Endothelial cell of umbilical vein (primary cell): ENCODE results near the gene OR2H2. TPM values are rescaled to one million over a fixed set of nuclear protein-coding genes. Genes with fewer than 3 reads are reported as not detected.

Experiments
- BruUV-seq: library from RNA; stranded (reverse); fragments of 400-500 nt; replicated peaks from 2 replicates; lab custom pipeline; 2021; lab: Mats Ljungman, UMichigan
- CTCF ChIA-PET: fragments of 300-600, 350-600 bp; sonication (Branson Sonifier 250); formaldehyde crosslinking; loops from one replicate; lab custom pipeline; 2021; ENCODE audit warnings: antibody characterized with exemption, inconsistent platforms; lab: Charles Lee
- POLR2A ChIA-PET: fragments of 300-600, 350-600 bp; sonication (Branson Sonifier 250); formaldehyde crosslinking; loops from one replicate; lab custom pipeline; 2021; ENCODE audit warnings: antibody characterized with exemption, inconsistent platforms; lab: Charles Lee
- DNase-seq: peaks from one replicate; pipeline ENCODE4 v3.0.0-alpha.2; 2011; ENCODE audit warnings: low read depth, low spot score
- FAIRE-seq: peaks from 2 replicates; lab custom pipeline; 2011; peaks lifted over from hg19 to GRCh38; lab: Jason Lieb, UNC
- H2AFZ ChIP-seq: 2 replicates; pipeline ENCODE4 v1.6.0; 2012; ENCODE audit warnings: low read depth, low read length, control low read depth, inconsistent platforms
- H3K27ac ChIP-seq: 2 replicates; pipeline ENCODE4 v1.5.1; 2011; ENCODE audit warnings: low read depth, mild to moderate bottlenecking, control low read depth, low read length, moderate library complexity; ENCODE audit not compliant: insufficient read depth
- H3K27me3 ChIP-seq, 2 experiments: 2 replicates each; pipeline versions ENCODE4 v1.6.0 to v1.6.1; 2011; ENCODE audit warnings: low read length in 2 of 2, mixed read lengths in 1 of 2; ENCODE audit not compliant: control insufficient read depth in 2 of 2, insufficient read depth in 2 of 2
- H3K36me3 ChIP-seq, 2 experiments: 2 replicates in 1 of 2; 3 replicates in 1 of 2; pipeline ENCODE4 v1.5.1; 2011; ENCODE audit warnings: low read length in 2 of 2, mild to moderate bottlenecking in 1 of 2, moderate library complexity in 1 of 2; ENCODE audit not compliant: control insufficient read depth in 2 of 2, insufficient read depth in 2 of 2; ENCODE audit errors: extremely low read depth in 1 of 2
- H3K4me1 ChIP-seq: 3 replicates; pipeline ENCODE4 v1.5.1; 2011; ENCODE audit warnings: mild to moderate bottlenecking, low read length; ENCODE audit not compliant: control insufficient read depth, insufficient read depth; ENCODE audit errors: extremely low read depth
- H3K4me2 ChIP-seq: 2 replicates; pipeline ENCODE4 v1.6.1; 2011; ENCODE audit warnings: low read length, control low read depth, mixed read lengths; ENCODE audit not compliant: insufficient read depth
- H3K4me3 ChIP-seq, 3 experiments: fragments of 200-600 bp in 1 of 3; sonication (generic), shearing (Covaris generic) in 1 of 3; replicated peaks in 1 of 3; 2 replicates each; pipeline ENCODE4 v1.5.1; 2011 to 2016; ENCODE audit warnings: control low read depth in 3 of 3, low read length in 3 of 3, mild to moderate bottlenecking in 2 of 3, inconsistent platforms in 1 of 3, low read depth in 1 of 3, moderate library complexity in 1 of 3; ENCODE audit not compliant: insufficient read depth in 1 of 3
- H3K79me2 ChIP-seq: 2 replicates; pipeline ENCODE4 v1.6.0; 2012; ENCODE audit warnings: low read length, inconsistent platforms; ENCODE audit not compliant: control insufficient read depth, insufficient read depth
- H3K9ac ChIP-seq: replicated peaks from 2 replicates; pipeline ENCODE3; 2011; ENCODE audit warnings: low read length, control low read depth; ENCODE audit not compliant: insufficient read depth; ENCODE audit errors: extremely low read depth
- H3K9me1 ChIP-seq: replicated peaks from 3 replicates; pipeline ENCODE4 v1.6.0; 2011; ENCODE audit warnings: mild to moderate bottlenecking, low read length; ENCODE audit not compliant: control insufficient read depth, insufficient read depth; ENCODE audit errors: extremely low read depth
- H3K9me3 ChIP-seq: replicated peaks from 2 replicates; pipeline ENCODE4 v1.5.1; 2012; ENCODE audit warnings: low read length, inconsistent platforms; ENCODE audit not compliant: control insufficient read depth, insufficient read depth
- H4K20me1 ChIP-seq: replicated peaks from 2 replicates; pipeline ENCODE3; 2011; ENCODE audit warnings: mild to moderate bottlenecking, low read length; ENCODE audit not compliant: control insufficient read depth, insufficient read depth; ENCODE audit errors: extremely low read depth
- EZH2 ChIP-seq: IDR thresholded peaks from 2 replicates; pipeline ENCODE4 v1.6.1; 2012; ENCODE audit warnings: borderline replicate concordance, low read depth, mild to moderate bottlenecking, moderate library complexity, low read length, inconsistent platforms; ENCODE audit not compliant: severe bottlenecking
- FOS ChIP-seq: IDR thresholded peaks from 2 replicates; pipeline ENCODE4 v1.6.1; 2011; ENCODE audit warnings: mild to moderate bottlenecking, low read length, moderate library complexity, borderline replicate concordance; ENCODE audit not compliant: insufficient read depth
- GATA2 ChIP-seq: IDR thresholded peaks from 2 replicates; pipeline ENCODE4 v1.7.0; 2011; ENCODE audit warnings: low read depth, mild to moderate bottlenecking, moderate library complexity, mixed read lengths, low read length; ENCODE audit not compliant: insufficient read length, insufficient read depth
- JUN ChIP-seq: IDR thresholded peaks from 2 replicates; pipeline ENCODE4 v1.6.1; 2011; ENCODE audit warnings: borderline replicate concordance, low read depth; ENCODE audit not compliant: insufficient read length, insufficient read depth
- MYC ChIP-seq: IDR thresholded peaks from one replicate; pipeline ENCODE4 v1.6.1; 2011; ENCODE audit warnings: mild to moderate bottlenecking, low read depth, low read length
- POLR2A ChIP-seq: IDR thresholded peaks from 2 replicates; pipeline ENCODE4 v1.6.1; 2012; ENCODE audit warnings: low read depth, mild to moderate bottlenecking, control low read depth, low read length
- POLR2AphosphoS5 ChIP-seq: IDR thresholded peaks from 2 replicates; pipeline ENCODE4 v1.6.1; 2012; ENCODE audit warnings: low read depth, mild to moderate bottlenecking, control low read depth, low read length, moderate library complexity; ENCODE audit not compliant: insufficient read depth
- dilution Hi-C: fragments of 300-500 bp; cut with MboI; formaldehyde crosslinking; loops from one replicate; pipeline ENCODE4 v1.15.0; 2019; ENCODE audit warnings: low sequenced_read_pairs; ENCODE audit not compliant: extremely low pct_ligation_motif_present
- intact Hi-C: fragments of 100-400 bp; cut with micrococcal nuclease; formaldehyde crosslinking; loops from one replicate; pipeline ENCODE4 v1.10.0; 2022
- polyA plus RNA-seq, 4 experiments: library from polyadenylated mRNA; depleted of rRNA in 3 of 4; stranded (reverse) in 3 of 4; unstranded in 1 of 4; fragments of >200 nt; gene quantifications; 2 replicates each; pipeline versions ENCODE4 v1.2.1 to v1.2.3, GENCODE V29; 2011 to 2012; ENCODE audit warnings: missing spikeins in 1 of 4
- total RNA-seq: library from RNA; stranded (reverse); gene quantifications from 2 replicates; pipeline ENCODE4 v1.2.3, GENCODE V29; 2021
- TF ChIP-seq, protein P1 (sequence below), 2 donors: IDR thresholded peaks; 1 replicate in 1 of 2; 2 replicates in 1 of 2; pipeline ENCODE4 v1.5.1; 2011; ENCODE audit warnings: low read length in 2 of 2, mild to moderate bottlenecking in 2 of 2, moderate library complexity in 2 of 2, control low read depth in 1 of 2, inconsistent platforms in 1 of 2, low read depth in 1 of 2; ENCODE audit not compliant: insufficient read depth in 1 of 2; ENCODE audit errors: extremely low read depth in 1 of 2
- TF ChIP-seq, protein P2 (sequence below): IDR thresholded peaks from 2 replicates; pipeline ENCODE4 v1.6.1; 2011; ENCODE audit not compliant: insufficient read depth, insufficient read length

The OR2H2 gene
- total and polyA plus RNA-seq, 2 donors (not counting 3 experiments of a cell fraction or from before 2014, with no cell fraction given) = not detected

DNA sequence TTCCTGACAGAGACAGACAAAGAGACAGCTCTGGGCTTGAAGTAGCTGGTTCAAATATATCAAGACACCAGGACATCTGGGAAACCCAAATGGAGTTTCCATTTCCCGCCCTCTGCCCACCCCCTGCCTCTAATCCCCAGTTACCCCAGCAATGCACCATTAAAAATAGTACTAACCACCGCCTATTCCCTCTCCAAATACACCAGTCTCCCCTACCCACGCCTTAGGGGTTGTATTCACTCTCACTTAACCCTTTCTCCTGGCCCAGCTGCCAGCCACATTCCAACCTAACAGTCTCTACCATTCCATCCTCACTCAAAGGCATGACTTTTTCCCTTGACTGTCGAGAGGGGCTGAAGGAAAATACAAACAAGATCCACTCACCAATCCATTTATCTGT is 25.6 kb downstream of the OR2H2 start:
- intact Hi-C loops (no loop called here), dilution Hi-C loops (no loop called here)
- no peaks in the 10 kb centered on the region for H3K79me2 ChIP-seq
- H3K9ac ChIP-seq = no peak overlapping the region
- H3K27me3 ChIP-seq = no peaks in the 10 kb centered on the region
- ChIA-PET CTCF (no interaction called here), POLR2A (no interaction called here)
- H3K4me3 ChIP-seq = no peak overlapping the region
- peaks cover 12 to 33% of the 10 kb centered on the region in 2 experiments for H3K36me3 ChIP-seq
- TF ChIP-seq GATA2 (no peak), POLR2A (no peak), FOS (no peak), EZH2 (no peak), MYC (no peak), JUN (no peak), POLR2AphosphoS5 (no peak)
- TF ChIP-seq, protein P1, sequence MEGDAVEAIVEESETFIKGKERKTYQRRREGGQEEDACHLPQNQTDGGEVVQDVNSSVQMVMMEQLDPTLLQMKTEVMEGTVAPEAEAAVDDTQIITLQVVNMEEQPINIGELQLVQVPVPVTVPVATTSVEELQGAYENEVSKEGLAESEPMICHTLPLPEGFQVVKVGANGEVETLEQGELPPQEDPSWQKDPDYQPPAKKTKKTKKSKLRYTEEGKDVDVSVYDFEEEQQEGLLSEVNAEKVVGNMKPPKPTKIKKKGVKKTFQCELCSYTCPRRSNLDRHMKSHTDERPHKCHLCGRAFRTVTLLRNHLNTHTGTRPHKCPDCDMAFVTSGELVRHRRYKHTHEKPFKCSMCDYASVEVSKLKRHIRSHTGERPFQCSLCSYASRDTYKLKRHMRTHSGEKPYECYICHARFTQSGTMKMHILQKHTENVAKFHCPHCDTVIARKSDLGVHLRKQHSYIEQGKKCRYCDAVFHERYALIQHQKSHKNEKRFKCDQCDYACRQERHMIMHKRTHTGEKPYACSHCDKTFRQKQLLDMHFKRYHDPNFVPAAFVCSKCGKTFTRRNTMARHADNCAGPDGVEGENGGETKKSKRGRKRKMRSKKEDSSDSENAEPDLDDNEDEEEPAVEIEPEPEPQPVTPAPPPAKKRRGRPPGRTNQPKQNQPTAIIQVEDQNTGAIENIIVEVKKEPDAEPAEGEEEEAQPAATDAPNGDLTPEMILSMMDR (IDR thresholded peaks at IDR 0.05; ENCODE audit: extremely low read depth in 1 of 2, insufficient read depth in 1 of 2, low read depth in 1 of 2, low read length in 2 of 2) = no peak
- TF ChIP-seq, protein P2, sequence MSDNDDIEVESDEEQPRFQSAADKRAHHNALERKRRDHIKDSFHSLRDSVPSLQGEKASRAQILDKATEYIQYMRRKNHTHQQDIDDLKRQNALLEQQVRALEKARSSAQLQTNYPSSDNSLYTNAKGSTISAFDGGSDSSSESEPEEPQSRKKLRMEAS = no peak
- H4K20me1 ChIP-seq = no peaks in the 10 kb centered on the region
- H3K27ac ChIP-seq = no peak overlapping the region
- no TSS peak for BruUV-seq
- H2AFZ ChIP-seq = no peak overlapping the region
- H3K9me3 ChIP-seq = no peaks in the 10 kb centered on the region
- no peak for FAIRE-seq
- no peak overlapping the region for H3K4me2 ChIP-seq
- no peaks in the 10 kb centered on the region for H3K9me1 ChIP-seq
- no peaks in the 10 kb centered on the region for H3K4me1 ChIP-seq
- DNase-seq = no peak
